Stimulated activated CD4-positive, alpha-beta T cell treated with anti-CD3 and anti-CD28 coated beads, Interleukin-2, amount 100 ng/mL, for 48 hours (primary cell): ENCODE results near the gene ARID4A.
A peak's percentile ranks its signal among the peaks of the same experiment; 100 is the strongest.
"Not testable (repeated sequence)": the region's sequence is repeated elsewhere in the genome, so short reads cannot be mapped to it uniquely, and the experiment has no call there.

Experiments
- DNase-seq, 2 donors: peaks; one replicate each; pipeline ENCODE4 v3.0.0-alpha.2; 2020

The ARID4A gene

GRCh38 chr14:58291646-58292045, 6.7 kb upstream of the ARID4A start:
- no peak for DNase-seq

- DNase-seq: no peak
Observed at GRCh38 chr14:58292187-58292586, 6.2 kb upstream of the ARID4A start.

- DNase-seq: no peak
Observed at GRCh38 chr14:58294201-58294600, 4.2 kb upstream of the ARID4A start.

- no peak for DNase-seq
Observed at GRCh38 chr14:58296726-58297125, 1.6 kb upstream of the ARID4A start.

- peak in 1 of 2 donors; percentile 10 for DNase-seq
Observed at GRCh38 chr14:58297412-58297761, 968 bp upstream of the ARID4A start.

- peak; percentile 92 for DNase-seq
Observed at GRCh38 chr14:58297762-58298476, 436 bp upstream of the ARID4A start.

- DNase-seq: peak in 1 of 2 donors; percentile 6
Observed at GRCh38 chr14:58299401-58300330, 1.3 kb downstream of the ARID4A start.

- no peak for DNase-seq
Observed at GRCh38 chr14:58301416-58301815, 3.1 kb downstream of the ARID4A start.

GRCh38 chr14:58305730-58306129, 7.4 kb downstream of the ARID4A start:
- DNase-seq: no peak

GRCh38 chr14:58307597-58308316, 9.4 kb downstream of the ARID4A start:
- no peak for DNase-seq

- no peak for DNase-seq
Observed at GRCh38 chr14:58309086-58309485, 10.7 kb downstream of the ARID4A start.

- no peak for DNase-seq
Observed at GRCh38 chr14:58313699-58314098, 15.3 kb downstream of the ARID4A start.

GRCh38 chr14:58315606-58316005, 17.3 kb downstream of the ARID4A start:
- DNase-seq: no peak

GRCh38 chr14:58327019-58327418, 28.7 kb downstream of the ARID4A start:
- no peak for DNase-seq

GRCh38 chr14:58331111-58331510, 32.8 kb downstream of the ARID4A start:
- DNase-seq: peak; percentile 70 to 79

GRCh38 chr14:58332561-58332960, 34.2 kb downstream of the ARID4A start:
- DNase-seq: no peak

- not testable (repeated sequence) for DNase-seq
Observed at GRCh38 chr14:58339666-58340065, 41.3 kb downstream of the ARID4A start.

- no peak for DNase-seq
Observed at GRCh38 chr14:58341152-58341748, 42.9 kb downstream of the ARID4A start.

GRCh38 chr14:58343535-58343934, 45.2 kb downstream of the ARID4A start:
- DNase-seq: not testable (repeated sequence)

GRCh38 chr14:58353516-58354299, 55.4 kb downstream of the ARID4A start:
- DNase-seq: no peak

- DNase-seq: no peak
Observed at GRCh38 chr14:58354808-58355207, 56.5 kb downstream of the ARID4A start.

- DNase-seq: no peak
Observed at GRCh38 chr14:58356268-58356667, 57.9 kb downstream of the ARID4A start.
